HuH-7 (cell line): ENCODE data around the gene PPP1R1A.

Source experiments
- DNase-seq: peaks from one replicate; pipeline ENCODE4 v3.0.0; 2011; ENCODE audit warnings: low spot score

Gene PPP1R1A, protein sequence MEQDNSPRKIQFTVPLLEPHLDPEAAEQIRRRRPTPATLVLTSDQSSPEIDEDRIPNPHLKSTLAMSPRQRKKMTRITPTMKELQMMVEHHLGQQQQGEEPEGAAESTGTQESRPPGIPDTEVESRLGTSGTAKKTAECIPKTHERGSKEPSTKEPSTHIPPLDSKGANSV

DNA sequence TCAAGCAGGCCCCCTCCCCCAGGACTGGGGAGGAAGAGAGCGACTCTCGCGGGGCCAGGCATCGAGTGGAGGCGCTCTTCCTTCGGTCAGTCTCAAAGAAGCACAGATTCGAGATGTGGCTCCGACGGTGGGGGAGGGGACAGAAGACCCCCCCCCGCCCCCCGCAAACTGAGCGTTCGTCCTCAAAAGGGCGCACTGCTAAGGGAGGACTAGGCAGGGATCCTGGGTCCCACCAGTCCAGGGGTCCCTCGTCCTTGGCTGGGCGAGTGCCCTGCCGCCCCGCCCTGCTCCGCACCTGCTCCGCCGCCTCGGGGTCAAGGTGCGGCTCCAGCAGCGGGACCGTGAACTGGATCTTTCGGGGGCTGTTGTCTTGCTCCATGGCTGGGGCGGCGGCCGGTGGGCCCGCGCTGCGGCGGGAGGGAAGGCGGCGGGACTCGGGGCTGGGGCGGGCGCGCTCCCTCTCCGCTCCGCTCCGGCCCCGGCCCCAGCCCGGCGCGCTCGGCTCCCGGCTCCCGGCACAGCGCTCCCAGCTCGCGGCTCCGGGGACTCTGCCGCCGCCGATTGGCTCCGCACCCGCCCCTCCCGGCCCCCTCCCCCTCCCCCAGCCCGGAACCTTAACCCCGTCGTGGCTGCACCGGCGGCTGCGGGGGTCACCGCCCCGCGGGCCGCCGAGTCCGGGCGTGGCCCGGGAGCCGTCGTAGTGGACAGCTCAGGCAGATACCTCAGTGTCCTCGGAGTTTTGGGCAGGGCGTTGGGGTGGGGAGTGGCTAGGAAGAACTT is at the start of gene PPP1R1A:
TSS of gene PPP1R1A (minus strand) at position 550 of the 780 bp plus-strand sequence. CDS start at position 379, 171 bp downstream.
- peak; percentile 55 for DNase-seq

DNA sequence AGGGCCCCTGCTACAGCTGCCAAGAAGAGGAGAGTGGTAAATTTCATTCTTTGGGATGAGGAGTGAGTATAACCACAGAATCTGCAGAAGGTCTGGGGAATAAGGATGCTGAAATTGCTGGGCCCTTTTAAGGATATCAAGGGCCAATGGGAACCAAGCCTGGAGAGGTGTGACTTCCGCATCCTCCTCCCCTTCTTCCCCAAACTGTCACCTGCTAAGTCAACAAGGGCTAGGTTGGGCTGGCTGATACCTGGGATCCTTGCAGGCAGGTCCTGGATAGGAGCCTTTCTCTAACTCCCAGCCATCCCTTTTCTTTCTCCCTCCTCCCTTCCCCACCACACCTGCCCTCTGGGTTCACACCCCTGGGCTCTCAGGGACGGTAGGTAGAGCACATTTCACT is 46.3 kb upstream of the PPP1R1A start, which contains the start of gene LACRT:
TSS of gene LACRT (minus strand) at position 101 of the 400 bp plus-strand sequence. CDS start at position 47, 54 bp downstream.
- no peak for DNase-seq

- no peak for DNase-seq
Observed at GRCh38 chr12:54631988-54632728, 43.7 kb upstream of the PPP1R1A start.

DNA sequence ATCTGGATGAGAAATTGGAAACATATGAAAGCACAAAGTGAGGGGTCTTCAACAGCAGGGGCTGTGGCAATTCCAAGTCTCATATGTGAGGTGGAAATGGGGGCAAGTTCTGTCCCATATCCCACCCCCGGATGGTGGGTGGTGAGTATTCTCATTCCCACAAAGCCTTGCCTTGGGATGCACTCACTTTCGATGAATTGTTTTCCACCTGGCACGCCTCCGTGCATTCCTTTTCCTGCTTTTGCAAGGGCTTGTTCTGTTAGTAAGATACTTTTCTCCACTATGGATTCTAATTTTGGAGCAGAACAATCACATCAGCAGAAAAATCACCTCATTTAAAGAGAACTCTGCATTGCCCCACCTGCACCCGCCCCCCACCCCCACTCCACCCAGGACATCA is 43.1 kb upstream of the PPP1R1A start:
- no peak for DNase-seq

- DNase-seq, result no peak
Observed at GRCh38 chr12:54629925-54630324, 41.5 kb upstream of the PPP1R1A start.

GRCh38 chr12:54628186-54628846 is 39.9 kb upstream of the PPP1R1A start:
- DNase-seq, result no peak

DNA sequence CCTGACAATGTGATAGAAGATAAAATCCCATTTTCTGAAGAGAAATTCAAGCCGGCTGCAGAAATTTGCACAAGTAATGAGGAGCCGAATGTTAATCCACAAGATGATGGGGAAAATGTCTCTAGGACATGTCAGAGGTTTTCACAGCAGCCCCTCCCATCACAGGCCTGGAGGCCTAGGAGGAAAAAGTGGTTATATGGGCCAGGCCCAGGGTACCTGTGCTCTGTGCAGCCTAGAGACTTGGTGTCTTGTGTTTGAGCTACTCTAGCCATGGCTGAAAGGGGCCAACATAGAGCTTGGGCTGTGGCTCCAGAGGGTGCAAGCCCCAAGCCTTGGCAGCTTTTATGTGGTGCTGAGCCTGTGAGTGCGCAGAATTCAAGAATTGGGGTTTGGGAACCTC is 38.8 kb upstream of the PPP1R1A start:
- DNase-seq, result no peak

DNA sequence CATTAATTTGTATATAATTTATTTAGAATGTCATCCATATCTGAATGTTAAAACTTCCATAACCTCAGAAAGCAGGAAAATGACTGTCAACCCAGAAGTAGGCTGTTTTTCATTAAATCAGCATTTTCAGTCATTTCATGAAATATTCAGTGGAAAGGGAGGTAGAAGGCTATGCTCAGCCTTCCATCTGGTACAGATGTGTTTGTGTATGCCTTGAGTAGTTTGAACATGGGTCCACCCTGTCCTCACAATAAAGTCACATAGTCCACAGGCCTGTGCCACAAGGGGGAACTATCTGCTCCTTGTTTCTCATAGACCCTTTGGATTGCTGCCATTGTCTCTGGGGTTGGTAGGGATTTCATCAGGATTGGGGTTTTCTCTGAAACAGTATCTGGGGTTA is 37.1 kb upstream of the PPP1R1A start:
- no peak for DNase-seq

- DNase-seq, result no peak
Observed at GRCh38 chr12:54624315-54625279, 36.1 kb upstream of the PPP1R1A start.

- DNase-seq, result no peak
Observed at GRCh38 chr12:54622463-54623183, 34.2 kb upstream of the PPP1R1A start.

- no peak for DNase-seq
Observed at GRCh38 chr12:54616933-54617680, 28.6 kb upstream of the PPP1R1A start.

DNA sequence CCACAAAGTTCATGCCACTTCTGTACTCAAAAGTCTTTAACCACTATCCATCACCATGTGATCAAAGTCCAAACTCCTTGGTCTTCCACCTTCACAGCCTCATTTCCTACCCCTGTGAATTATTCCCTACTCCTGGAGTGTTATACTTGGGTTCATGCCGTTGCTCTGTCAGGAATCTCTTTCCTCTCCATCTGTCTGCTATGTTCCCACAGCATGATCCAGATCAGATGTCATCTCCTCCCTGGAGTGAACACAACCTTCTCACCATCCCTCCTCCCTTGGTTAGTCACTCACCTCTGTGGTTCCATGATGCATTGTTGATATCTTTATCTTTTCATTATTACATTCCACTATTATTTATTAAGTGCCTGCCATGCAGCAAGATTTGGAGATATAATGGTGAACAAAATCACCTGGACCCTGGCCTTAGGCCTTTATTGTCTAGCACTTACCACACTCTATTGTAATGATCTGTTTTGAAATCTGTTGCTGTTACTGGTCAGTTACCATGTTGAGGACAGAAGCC is 23.8 kb upstream of the PPP1R1A start:
- DNase-seq, result no peak

- no peak for DNase-seq
Observed at GRCh38 chr12:54611715-54612149, 23.3 kb upstream of the PPP1R1A start.

DNA sequence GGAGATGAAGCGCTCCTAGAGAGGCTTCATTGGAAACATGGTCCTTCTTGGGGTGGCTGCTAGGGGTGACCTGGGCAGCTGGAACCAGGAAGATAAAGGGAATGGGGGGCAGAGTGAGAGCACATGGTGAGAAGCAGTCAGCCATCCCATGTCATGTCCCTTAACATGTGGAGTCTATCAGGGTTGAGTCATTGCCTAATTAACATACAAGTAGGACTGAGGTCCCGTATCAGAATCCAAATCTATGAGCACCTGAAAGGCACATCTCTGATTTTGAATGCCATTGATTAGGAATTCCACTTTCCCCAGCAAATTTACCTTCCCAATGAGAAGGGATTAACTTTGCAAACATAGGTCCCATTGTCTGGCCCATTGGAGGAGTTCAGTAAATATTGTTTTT is 20.3 kb upstream of the PPP1R1A start:
- no peak for DNase-seq

DNA sequence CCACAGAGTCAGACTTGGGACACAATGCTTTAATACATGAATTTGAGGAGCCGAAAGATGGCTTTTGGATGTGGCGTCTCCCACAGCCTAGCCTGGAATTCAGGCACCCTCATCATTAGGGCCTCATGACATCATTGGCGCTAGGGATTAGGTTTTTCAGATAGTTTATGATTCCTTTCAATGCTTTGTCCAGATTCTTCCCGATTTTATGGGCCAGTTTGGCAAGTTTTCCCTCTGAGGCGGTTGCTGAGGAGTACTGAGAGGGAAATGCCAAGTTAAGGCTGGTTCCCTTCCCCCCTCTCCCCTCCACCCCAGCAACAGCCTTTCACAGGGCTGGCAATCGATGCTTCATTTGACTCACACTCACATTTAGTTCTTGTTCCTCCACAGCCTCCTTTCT is 19.7 kb upstream of the PPP1R1A start:
- DNase-seq, result no peak

DNA sequence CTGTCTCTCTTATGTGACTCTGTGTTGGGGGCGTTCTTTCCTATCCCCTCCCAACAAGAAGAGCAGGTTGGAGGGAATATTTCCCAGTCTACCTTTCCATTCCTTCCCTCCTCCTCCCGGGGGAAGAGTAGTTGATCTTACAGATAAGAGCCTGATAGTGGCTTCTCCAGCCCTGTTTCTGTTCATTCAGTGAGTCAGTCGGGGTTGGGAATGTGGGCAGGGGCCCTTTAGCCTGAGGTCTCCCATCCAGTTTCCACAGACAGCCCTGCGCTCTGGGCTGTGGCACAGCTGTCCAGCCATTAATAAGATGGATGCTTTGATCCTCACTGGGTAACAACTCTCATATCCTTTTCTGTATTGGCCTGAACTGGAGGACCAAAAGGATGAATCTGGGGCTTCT is 18.1 kb upstream of the PPP1R1A start:
- DNase-seq, result no peak

DNA sequence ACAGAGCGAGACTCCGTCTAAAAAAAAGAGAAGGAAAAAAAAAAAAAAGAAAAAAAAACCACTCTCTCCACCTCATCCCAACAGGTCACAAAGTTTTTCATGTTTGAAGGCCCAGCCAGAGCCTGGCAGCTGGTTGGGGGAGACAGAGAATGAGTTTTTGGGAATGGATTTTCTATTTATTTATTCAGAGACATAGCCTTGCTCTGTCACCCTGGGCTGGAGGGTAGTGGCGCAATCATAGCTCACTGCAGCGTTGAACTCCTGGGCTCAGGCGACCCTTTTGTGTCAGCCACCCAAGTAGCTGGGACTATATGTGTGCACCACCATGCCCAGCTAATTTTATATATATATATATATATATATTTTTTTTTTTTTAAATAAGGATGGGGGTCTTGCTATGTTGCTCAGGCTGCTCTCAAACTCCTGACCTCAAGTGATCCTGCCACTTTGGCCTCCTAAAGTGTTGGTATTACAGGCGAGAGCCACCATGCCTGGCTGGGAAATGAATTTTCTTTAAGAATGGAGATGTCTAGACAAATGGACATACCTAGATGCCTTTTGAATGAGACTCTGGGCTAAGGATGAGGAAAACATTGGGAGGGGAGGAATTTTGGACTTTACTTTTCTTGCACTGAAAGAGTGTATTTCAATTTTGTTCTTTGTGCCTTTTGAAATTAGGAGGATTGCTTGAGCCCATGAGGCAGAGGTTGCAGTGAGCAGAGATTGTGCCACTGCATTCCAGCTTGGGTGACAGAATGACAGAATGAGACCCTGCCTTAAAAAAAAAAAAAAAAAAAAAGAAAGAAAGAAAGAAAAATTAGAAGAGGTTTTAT is 16.9 kb upstream of the PPP1R1A start:
- no peak for DNase-seq

DNA sequence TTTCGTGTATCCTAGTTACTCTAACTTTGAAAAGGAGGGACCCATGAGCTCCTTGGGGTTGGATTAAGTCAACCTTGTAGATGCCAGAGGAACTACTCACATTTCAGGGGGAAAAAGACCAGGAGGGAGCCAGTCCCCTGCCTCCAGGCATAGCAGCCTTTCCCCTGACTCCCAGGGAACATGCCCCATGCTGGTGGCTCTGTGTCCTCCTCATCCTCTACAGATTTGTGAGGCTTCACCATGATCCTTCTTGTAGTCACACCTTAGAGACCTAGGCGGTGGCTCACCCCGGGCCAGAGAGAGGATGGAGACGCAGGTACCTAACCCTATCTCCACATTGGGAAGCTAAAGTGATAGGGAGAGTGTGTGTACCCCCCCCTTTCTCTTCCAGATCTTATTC is 16.0 kb upstream of the PPP1R1A start:
- DNase-seq, result no peak

DNA sequence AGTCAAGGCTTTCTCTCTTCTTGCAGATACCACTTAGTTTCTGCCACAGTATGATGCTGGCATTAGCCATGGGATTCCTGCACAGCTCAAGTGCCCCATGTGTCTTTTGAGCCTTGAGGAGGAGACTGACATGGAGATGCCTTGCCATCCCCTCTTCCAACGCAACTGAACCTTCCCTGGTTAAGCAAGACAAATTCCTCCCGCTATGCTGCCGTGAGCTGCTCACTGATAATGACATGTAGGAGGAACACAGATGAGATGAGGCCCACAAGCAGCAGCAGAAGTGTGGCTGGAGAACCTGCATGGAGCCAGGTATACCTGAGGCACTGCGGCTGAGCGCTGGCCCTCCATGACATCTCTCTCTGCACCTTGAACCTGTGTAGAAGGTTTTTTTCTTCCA is 15.4 kb upstream of the PPP1R1A start:
- DNase-seq, result no peak
